Islet precursor cell (in vitro differentiated cells): ENCODE measurements around the gene SFXN4.
A peak's percentile ranks its signal among the peaks of the same experiment; 100 is the strongest.

Source experiments
- DNase-seq: peaks from one replicate; pipeline ENCODE4 v3.0.0-alpha.2; 2018

Gene SFXN4, protein sequence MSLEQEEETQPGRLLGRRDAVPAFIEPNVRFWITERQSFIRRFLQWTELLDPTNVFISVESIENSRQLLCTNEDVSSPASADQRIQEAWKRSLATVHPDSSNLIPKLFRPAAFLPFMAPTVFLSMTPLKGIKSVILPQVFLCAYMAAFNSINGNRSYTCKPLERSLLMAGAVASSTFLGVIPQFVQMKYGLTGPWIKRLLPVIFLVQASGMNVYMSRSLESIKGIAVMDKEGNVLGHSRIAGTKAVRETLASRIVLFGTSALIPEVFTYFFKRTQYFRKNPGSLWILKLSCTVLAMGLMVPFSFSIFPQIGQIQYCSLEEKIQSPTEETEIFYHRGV

DNA sequence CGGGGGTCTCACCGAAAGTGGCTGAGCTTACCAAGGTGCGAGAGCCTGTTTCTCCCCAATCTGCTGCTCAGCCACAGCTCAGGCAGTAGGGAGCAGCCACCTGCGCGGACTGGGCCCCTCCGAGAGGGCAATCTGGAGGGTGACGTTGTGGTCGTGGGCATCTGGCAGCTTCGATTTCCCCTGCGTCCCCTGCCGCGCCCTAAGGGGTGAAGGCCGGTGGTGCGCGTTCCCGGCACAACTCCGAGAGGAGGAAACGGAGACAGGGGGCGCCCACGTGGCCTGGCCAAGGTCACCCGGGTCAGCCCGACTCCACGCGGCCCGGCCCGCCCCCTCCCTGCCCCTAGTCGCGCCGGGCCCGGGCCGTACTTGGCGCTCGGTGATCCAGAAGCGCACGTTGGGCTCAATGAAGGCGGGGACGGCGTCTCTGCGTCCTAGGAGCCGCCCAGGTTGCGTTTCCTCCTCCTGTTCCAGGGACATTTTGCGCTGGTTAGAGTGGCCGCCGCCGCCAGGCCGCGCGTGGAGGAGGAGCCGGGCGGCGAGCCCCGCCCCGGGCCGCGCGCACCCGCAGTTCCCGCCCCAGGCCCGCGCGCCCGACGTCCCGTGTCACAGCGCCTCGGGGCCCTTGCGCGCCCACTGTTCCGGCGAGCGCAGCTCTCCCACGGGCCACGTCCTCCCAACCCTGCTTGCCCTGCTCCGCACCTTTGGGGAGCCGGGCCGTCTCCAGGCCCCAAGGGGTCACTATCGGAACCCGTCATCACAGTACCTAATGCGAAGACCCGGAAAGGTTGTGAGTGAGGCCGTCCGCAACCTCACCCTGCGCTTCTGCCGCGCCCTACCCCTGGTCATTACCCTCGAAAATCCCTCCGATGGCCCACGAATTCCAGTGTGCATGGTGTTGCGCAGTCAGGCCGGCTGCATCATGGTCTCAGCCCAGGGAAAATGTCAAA is at the start of gene SFXN4:
Gene SFXN4 (minus strand): TSS at position 544 of the 947 bp plus-strand sequence. CDS start 67 bp downstream, at position 477.
- peak; percentile 72 for DNase-seq

DNA sequence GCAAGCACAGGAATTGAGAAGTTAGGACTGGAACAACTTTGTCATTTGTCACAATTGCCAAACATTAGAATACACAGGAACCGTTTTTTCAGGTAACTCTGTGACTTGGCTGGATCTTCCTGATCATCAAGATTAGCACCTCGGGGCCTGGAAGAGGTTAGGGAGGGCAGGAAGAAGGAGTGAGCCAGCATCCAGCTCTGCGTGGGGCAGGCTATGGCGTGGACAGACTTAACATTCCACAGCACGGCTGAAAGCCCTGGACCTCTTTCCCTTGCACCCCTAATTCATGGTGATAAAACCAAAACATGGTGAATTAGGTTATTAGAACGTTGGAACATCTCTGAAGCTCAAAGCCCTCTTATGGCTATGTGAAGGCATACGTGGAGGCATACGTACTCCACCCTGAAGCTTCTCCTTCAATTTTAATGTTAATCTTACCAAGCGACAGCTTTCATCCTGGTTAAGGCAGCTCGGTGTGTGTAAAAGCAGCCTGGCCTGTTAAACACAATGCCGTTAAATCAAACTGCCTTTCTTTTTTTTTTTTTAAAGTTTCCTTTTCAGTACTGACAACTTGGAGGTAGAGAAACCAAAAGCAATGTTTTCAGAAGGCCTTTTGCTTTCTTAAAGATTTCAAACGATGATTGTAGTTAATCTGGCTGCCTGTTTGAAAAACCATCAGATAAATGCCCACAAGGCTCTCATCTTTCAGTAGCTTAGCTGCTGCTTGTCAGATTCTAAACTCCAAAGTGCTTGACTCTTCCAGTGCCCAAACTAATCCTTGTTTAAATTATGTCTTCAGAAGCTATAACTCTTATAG is 46.3 kb upstream of the SFXN4 start:
- DNase-seq, result peak; percentile 64

DNA sequence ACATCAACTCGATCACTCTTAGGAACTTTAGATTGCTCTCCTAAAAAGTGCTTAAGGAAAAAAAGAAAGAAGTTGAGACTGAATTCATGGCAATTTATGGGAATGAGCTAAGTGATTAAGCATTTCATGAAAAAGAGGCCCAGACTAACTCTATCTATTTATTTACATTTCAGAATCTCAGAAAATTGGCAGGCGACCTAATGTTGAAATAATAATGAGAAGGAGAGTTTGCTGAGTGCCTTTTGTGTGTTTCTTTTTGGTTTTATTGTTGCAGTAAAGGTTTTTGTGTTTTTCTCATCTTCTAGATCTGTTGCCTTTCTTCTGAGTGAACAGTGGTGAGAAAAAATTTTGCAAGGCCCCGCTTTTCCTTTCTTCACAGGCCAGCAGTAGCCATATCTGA is 45.7 kb upstream of the SFXN4 start:
- DNase-seq, result no peak

DNA sequence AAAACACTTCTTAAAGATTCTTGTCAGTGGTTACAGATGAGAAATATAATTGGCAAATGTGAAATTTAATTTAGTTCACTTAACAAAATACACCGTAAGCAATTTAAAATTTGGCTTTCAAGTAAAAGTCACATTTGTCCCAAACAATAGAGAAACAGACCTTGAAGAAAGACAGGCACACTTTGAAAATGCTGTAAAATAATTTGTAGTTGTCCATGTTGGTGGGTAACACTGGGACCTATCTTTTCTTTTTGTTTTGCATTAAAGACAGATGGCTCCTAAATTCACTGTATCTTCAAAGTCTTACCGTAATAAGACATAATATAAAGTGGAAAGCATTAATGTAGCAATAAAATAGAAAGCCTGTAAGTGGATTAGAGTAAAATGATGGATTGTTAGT is 45.1 kb upstream of the SFXN4 start:
- DNase-seq, result no peak

DNA sequence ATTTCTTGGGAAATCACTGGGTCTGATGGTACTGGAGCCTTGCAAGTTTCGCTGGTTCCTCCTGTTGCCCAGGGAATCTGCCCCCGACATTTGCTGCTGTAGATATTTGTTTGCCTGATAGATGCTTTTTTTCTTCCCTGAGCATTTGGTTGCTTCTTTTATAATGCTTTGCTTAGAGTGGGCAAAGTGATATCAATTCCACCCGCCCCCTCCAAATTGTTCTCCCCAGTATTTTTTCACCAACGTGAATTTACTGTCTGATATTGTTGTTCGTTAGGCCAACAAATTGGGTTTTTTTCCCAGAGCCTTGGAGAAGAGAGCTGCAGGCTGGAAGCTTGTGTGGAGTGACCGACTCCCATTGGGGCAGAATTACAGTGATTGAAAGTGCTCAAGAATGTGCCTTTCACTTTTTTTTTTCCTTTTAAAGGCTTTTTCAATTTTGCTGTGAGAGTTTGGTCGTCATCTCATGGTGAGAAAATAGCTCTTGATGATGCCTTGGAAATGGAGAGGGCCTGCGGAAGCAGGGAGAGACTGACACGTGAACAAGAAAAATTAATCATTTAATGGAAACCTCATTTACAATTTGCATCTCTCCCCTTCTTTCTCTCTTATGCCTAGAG is 44.3 kb upstream of the SFXN4 start:
- DNase-seq, result no peak

DNA sequence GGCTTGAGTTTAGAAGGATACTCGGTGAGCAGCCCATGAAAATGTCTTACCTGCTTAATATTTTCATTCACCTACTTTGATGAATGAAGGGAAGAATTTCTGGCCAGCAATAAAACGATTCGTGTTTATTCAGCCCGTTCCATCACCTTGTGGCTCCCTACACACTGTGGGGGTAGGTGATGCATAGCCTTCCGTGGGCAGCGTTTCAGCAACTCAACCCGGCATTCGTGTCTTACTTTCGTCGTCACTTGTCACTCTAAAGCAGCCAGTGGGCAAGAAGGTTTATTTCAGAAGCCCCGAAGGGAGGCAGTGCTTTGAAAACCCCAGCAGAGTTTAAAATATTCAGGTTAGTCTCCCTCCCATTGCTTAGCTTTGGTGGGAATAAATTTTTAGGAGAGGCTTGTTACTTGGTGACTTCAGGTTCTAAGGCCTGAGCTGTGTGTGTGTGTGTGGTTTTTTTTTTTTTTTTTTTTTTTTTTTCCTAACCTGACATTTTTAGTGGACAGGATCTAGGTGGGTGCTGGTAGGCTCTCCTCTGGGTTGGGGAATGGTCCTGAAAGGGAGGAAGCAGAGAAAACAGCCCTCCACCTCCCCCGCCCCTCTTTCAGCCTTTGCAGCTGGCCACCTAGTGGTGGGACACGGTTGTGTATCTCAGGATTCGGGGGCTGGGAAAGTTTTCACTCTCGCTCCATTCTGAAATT is 43.7 kb upstream of the SFXN4 start:
- DNase-seq, result peak; percentile 75

DNA sequence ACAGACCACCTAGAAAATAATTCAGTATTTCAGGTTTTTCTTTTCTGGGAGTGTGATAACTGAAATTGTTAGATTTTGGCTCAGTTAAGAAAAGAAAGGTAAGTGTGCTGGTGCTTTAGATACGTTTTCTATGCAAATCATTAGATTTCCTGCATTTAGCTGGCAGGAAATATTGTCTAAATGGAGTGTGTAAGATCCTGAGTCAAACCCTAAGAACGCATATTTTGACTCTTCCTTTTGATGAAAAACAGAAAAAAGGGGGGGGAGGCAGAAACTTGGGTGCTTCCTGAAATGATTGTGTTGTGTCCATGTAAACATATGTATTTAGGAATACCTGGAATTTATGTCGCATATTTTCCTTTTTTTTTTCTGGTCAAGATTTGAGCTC is 43.0 kb upstream of the SFXN4 start:
- no peak for DNase-seq

DNA sequence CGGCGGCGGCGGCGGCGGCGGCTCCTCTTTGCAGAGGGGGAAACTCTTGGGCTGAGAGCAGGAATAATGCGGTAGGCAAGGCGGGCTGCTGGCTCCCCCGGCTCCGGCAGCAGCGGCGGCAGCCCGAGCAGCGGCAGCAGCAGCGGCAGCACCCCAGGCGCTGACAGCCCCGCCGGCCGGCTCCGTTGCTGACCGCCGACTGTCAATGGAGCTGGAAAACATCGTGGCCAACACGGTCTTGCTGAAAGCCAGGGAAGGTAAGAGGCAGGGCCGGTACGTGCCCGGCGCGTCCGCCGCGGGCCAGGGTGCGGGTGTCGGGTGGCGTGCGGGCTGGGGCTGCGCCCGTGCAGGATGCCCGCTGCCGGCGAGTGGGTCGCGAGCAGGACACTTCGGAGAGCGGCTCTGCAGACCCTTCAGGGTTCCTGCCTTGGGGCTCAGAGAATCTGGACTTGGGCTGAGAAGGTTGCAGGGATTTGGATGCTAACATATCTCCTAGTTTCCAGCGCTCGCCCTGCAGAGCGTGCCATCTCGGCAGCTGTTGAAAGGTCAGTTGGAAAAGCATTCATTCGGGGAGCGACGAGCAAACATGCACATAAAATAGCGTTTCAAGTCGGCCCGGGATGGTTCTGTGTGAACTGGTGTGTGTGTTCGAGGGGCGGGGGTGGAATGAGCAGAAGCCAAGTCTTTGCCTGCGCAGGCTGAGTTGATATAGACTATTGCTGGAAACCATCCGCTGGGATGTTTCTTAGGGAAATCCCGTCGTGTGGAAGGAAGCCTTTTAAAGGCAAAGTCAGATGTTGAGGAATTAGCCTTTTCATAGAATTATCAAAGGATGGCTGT is 42.4 kb upstream of the SFXN4 start:
- no peak for DNase-seq

DNA sequence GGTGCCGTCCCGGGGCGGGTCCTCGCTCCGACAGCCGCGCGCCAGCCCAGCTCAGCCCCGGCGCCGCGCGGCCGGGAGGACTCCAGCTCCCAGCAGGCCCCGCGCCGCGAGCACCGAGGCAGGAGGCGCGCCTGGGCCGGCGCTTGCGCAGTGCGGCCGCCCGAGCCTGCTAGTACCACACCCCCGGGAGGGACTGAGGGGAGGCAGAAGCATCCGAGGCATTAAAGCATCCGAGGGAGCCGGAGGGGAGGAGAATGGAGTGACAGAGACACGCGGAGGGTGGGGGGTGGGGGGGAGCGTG is 41.8 kb upstream of the SFXN4 start, which contains the start of gene GRK5:
Gene GRK5 (plus strand): TSS at position 206 of the 301 bp plus-strand sequence. CDS start 347 bp downstream, outside the sequence.
- DNase-seq, result peak; percentile 98

DNA sequence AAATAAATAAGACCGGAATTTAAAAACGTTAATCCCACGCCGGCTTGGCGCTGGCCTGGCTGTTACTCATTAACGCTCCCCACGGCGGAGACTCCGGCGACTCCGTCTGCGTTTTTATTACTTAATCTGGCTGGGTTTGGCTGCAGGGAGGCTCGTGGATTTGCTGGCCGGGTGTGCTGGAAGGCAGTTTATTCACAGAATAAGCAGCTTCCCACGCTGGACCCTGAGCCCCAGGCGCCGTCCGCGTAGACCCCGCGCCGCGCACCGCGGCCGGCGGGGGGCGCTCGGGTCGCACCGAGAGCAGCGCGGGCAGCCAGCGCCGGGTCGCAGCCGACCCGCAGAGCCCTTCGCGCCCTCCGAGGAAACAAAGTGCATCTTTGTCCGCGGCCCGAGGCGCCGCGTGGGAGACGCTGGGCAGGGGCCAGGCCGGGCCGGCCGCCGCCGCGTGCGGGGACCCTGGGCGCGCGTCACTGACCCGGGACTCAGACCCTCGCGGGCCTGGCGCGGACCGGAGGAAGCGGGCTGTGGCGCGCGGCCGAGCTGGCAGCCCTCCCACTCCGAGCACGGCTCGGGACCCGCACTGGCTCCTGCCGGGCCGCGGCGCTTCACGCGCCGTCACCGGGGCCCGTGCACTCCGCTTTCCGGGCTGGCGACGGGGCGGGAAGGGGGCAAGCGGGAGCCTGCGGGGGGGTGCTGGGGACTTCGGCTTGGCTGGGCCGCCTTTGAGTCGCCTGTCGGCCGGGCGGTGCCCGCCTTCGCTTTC is 41.3 kb upstream of the SFXN4 start:
- DNase-seq, result peak; percentile 87

DNA sequence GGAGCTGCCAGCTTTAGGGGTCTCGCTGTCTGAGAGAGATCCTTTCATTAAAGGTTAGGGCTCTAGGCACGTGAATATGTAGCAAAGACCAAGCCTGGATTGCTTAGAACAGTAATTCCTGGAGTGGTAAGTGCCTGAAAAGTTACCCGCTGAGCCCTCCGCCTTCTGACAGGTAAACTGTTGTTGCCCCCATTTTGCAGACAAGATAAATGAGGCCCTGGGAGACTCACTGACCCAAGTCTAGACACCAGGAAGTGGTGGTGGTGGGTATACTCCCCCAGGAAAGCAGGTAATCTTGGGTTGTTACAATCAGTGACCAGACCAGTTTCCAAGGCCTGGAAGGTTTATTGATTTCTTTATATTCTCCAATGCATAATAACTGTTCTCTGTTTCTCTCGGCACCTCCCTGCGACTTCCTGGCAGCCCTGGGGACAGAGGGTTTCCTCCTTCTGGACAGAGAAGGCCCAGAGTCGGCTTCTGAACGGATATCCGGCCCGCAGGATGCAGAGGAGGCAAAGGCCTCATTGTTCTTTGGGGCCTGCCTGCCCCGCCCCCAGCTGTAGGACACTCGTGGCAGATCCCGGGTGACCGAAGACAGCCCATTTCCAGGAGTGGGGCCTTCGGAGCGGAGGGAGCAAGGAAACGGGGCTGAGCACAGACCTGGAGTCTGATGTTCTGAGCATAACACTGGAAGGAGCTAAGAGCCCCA is 40.5 kb upstream of the SFXN4 start:
- DNase-seq, result peak; percentile 82

DNA sequence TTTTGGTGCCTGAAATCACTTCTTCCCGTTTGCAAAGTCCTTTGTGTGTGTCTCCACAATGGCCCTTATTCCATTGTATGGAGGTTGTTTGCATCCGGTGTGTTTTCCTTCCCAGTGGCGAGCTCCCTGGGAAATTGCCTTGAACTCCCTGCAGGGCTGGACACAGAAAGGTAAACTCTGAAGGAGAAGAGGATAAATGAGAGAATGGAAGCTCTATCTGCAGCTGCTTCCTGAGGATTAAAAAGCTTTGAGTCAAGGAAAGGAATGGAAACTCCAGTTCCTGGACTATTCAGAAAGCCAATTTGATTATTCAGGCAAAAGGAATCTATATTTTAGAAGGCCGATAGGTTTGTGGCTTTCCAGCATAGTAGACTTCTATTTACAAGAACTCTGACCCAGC is 37.5 kb upstream of the SFXN4 start:
- no peak for DNase-seq

DNA sequence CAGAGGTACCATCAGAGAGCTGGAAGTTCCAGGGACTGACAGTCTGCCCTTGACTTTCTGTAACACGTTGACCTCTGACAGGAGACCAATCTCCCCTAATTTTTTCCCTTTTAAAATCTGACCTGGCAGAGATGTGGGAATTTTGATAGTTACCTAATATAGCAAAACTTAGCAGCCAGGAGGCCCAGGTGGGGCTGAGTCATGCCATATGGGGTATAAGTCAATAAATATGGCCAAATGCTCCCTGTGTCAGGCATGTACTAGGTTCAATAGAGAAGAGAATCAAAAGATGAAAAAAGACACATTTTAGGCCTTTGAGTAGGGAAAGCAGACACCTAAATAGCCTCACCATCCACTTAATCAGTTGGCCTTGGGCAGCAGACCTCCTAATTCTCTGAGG is 35.7 kb upstream of the SFXN4 start:
- DNase-seq, result no peak

DNA sequence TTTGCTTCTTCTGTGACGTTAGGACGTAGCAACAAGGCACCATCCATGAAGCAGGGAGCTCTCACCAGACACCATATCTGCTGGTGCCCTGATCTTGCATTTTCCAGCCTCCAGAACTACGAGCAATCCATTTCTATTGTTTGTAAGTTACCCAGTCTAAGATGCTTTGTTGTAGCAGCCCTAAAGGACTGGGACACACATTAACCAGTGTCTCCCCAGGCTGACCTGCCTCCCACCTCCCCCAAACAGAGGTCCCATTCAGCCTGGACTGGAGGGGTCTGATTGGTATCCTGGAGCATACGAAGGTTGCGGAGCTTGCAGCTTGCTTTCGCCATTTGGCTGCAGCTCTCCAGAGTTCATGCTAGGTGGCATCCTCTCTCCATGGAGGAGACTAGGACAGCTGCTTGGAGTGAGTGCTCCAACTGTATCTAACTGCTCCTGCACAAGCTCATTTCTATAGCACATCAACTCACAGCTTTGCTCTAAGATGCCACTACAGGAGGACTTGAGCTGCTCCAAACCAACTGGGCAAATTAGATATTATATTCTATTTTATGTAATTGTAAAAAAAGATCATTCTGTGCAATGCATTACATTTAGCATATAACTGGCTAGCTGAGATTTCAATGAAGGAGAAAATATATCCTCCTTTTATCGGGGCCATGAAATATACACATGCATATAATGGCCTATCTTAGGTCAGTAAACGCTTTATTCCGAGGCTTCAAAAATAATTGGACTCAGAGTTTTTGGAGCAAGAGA is 33.9 kb upstream of the SFXN4 start:
- peak; percentile 89 for DNase-seq

DNA sequence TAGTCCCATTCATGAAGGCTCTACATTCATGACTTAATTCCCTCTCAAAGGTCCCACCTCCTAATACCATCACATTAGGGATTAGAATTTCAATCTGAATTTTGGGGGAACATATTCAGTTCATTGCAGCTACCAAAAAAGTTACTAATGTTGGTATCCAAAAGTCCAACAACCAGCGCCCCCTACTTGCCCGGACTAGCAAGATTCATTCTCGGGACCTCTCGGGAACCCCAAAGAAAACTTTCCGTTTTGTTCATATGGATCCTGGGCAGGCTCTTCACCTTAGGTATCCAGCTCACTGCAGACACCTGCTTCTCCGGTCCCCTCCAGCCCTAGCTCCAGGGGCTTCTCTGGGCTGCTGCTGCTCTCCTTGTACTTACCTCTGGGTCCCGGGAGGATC is 32.9 kb upstream of the SFXN4 start:
- DNase-seq, result no peak

DNA sequence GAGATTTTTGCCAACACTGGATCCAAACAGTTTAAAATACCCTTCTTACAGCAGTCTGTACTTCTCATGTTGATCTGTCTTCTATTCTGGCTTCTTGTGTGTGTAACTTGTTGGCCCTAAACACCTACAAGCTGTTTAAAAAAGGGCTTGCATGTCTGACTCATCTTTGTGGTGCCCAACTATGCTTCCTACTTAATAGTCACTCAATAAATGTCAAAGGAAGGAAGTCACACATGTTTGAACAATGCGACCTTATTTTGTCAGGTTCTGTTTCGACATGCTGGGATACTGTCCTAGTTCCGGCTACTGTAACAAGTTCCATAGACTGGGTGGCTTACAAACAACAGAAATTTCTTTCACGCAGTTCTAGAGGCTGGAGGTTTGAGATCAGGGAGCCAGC is 32.4 kb upstream of the SFXN4 start:
- no peak for DNase-seq

DNA sequence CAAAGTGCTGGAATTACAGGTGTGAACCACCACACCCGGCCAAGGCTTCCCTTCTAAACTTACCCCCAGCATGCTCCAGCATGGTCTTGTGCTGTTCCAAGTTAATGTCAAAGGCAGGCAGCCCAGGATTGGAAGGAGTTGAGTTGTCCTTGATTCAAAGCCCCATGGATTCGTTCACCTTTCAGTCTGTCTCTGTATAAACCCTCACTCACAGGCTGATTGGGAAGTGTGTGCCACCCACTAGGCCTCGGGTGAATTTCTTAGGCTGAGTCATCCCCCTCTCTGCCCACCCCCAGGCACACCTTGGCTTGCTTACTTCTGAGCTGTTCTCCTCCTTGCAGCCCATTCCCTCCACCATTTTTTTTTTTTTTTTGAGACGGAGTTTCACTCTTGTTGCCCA is 26.4 kb upstream of the SFXN4 start:
- DNase-seq, result peak; percentile 80

DNA sequence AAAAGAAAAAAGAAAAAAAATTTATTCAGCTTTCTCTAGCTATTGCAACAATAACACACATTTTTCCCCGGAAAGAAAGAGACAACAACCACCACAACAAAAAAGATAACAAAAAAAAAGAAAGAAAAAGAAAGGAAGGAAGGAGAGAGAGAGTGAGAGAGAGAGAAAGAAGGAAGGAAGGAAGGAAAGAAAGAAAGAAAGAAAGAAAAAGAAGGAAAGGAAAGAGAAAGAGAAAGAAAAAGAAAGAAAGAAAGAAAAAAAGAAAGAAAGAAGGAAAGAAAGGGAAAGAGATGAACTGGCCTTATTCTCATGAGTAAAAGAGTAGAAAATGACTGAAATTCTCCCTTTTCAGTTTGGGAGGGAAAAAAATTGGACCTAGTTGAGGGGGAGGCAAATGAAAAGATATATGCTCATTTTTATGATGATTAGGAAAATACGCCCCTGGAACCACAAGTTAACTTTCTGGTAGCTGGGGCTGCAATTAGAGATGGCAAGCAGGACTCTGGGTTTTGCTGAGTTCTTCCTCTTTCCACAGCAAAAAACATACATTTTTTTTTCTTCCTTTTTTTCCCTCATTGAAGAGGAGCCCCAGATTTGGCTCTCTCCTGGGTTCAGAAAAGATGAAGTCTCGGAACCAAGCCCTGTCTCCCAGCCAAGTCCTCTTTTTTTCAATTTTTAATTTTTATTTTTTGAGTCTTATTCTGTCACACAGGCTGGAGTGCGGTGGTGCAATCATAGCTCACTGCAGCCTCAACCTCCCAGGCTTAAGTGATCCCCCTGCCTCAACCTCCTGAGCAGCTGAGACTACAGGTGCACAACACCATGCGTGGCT is 25.7 kb upstream of the SFXN4 start:
- DNase-seq, result no peak
